WTC11 (cell line): ENCODE results near the gene TGDS. TPM values are rescaled to one million over a fixed set of nuclear protein-coding genes. Genes with fewer than 3 reads are reported as not detected.

ENCODE experiments used
- ATAC-seq: fragments of 200-7000 bp; cut with Tn5 transposase; 2 replicates; pipeline ENCODE4 v1.10.0; 2021; ENCODE audit warnings: mild to moderate bottlenecking, moderate library complexity
- Bru-seq: library from RNA; stranded (reverse); fragments of 400-500 nt; gene quantifications from one replicate; lab custom pipeline; 2021; lab: Mats Ljungman, UMichigan
- CTCF ChIA-PET: fragments of 300-600 bp; sonication (Branson Sonifier 250); formaldehyde crosslinking; loops from one replicate; lab custom pipeline; 2021; ENCODE audit warnings: antibody characterized with exemption; lab: Charles Lee
- POLR2A ChIA-PET: fragments of 350-600 bp; sonication (Branson Sonifier 250); formaldehyde crosslinking; loops from one replicate; lab custom pipeline; 2021; ENCODE audit warnings: antibody characterized with exemption; lab: Charles Lee
- DNase-seq: peaks from one replicate; pipeline ENCODE4 v3.0.0; 2021; ENCODE audit warnings: low spot score
- H3K27ac Mint-ChIP-seq: 2 replicates; pipeline ENCODE4 v1.8.0; 2021; ENCODE audit warnings: mixed read lengths
- H3K27me3 Mint-ChIP-seq: 2 replicates; pipeline ENCODE4 v1.8.0; 2021; ENCODE audit warnings: low read depth, mild to moderate bottlenecking, moderate library complexity, mixed read lengths
- H3K36me3 Mint-ChIP-seq: 2 replicates; pipeline ENCODE4 v1.8.0; 2021; ENCODE audit warnings: mixed read lengths
- H3K4me1 Mint-ChIP-seq: 2 replicates; pipeline ENCODE4 v1.8.0; 2022; ENCODE audit warnings: mixed read lengths
- H3K4me3 Mint-ChIP-seq: 2 replicates; pipeline ENCODE4 v1.8.0; 2021; ENCODE audit warnings: mild to moderate bottlenecking, moderate library complexity, mixed read lengths
- H3K9me3 Mint-ChIP-seq: 2 replicates; pipeline ENCODE4 v1.8.0; 2021; ENCODE audit warnings: mixed read lengths
- ATF1 ChIP-seq: sonication (generic); formaldehyde crosslinking; IDR thresholded peaks from 2 replicates; pipeline ENCODE4 v1.8.1; 2023; ENCODE audit warnings: mild to moderate bottlenecking, moderate library complexity, missing genetic modification reagents
- FOXK1 ChIP-seq: sonication (generic); formaldehyde crosslinking; IDR thresholded peaks from 2 replicates; pipeline ENCODE4 v1.8.0; 2022; ENCODE audit warnings: mild to moderate bottlenecking, moderate library complexity, missing genetic modification reagents
- FOXP1 ChIP-seq: sonication (generic); formaldehyde crosslinking; IDR thresholded peaks from 2 replicates; pipeline ENCODE4 v1.8.0; 2022; ENCODE audit warnings: missing genetic modification reagents, mild to moderate bottlenecking, moderate library complexity, borderline replicate concordance
- HMGA2 ChIP-seq: fragments of 250-450 bp; sonication (Bioruptor Pico); IDR thresholded peaks from 2 replicates; pipeline ENCODE4 v1.4.0; 2021; ENCODE audit warnings: mild to moderate bottlenecking, moderate library complexity
- JAZF1 ChIP-seq: fragments of 250-450 bp; sonication (Bioruptor Pico); IDR thresholded peaks from 2 replicates; pipeline ENCODE4 v1.9.0; 2021; ENCODE audit warnings: moderate library complexity, mild to moderate bottlenecking, inconsistent platforms
- MYBL2 ChIP-seq: sonication (generic); formaldehyde crosslinking; IDR thresholded peaks from 2 replicates; pipeline ENCODE4 v1.8.1; 2023; ENCODE audit warnings: mild to moderate bottlenecking, moderate library complexity, missing genetic modification reagents
- NFATC4 ChIP-seq: fragments of 250-450 bp; sonication (Bioruptor Pico); IDR thresholded peaks from 2 replicates; pipeline ENCODE4 v1.9.0; 2021; ENCODE audit warnings: mild to moderate bottlenecking
- NFE2L1 ChIP-seq: sonication (generic); formaldehyde crosslinking; IDR thresholded peaks from 2 replicates; pipeline ENCODE4 v1.8.1; 2023; ENCODE audit warnings: missing genetic modification reagents
- NR2C2 ChIP-seq: sonication (generic); formaldehyde crosslinking; IDR thresholded peaks from 2 replicates; pipeline ENCODE4 v1.8.0; 2022; ENCODE audit warnings: mild to moderate bottlenecking, missing genetic modification reagents
- RELA ChIP-seq: sonication (generic); formaldehyde crosslinking; IDR thresholded peaks from 2 replicates; pipeline ENCODE4 v1.8.1; 2022; ENCODE audit warnings: missing genetic modification reagents, mild to moderate bottlenecking, borderline replicate concordance
- SP1 ChIP-seq: sonication (generic); formaldehyde crosslinking; conservative IDR thresholded peaks from 2 replicates; pipeline ENCODE4 v1.8.1; 2022; ENCODE audit warnings: missing genetic modification reagents
- TCF7 ChIP-seq: sonication (generic); formaldehyde crosslinking; IDR thresholded peaks from 2 replicates; pipeline ENCODE4 v1.8.0; 2022; ENCODE audit warnings: mild to moderate bottlenecking, low read depth, missing genetic modification reagents, moderate library complexity
- ZBTB21 ChIP-seq: sonication (generic); formaldehyde crosslinking; IDR thresholded peaks from 2 replicates; pipeline ENCODE4 v1.8.1; 2023; ENCODE audit warnings: mild to moderate bottlenecking, missing genetic modification reagents, borderline replicate concordance
- ZNF121 ChIP-seq: sonication (generic); formaldehyde crosslinking; IDR thresholded peaks from 2 replicates; pipeline ENCODE4 v1.8.0; 2023; ENCODE audit warnings: missing genetic modification reagents
- ZNF232 ChIP-seq: sonication (generic); formaldehyde crosslinking; IDR thresholded peaks from 2 replicates; pipeline ENCODE4 v1.8.0; 2022; ENCODE audit warnings: mild to moderate bottlenecking, missing genetic modification reagents
- ZNF317 ChIP-seq: sonication (generic); formaldehyde crosslinking; IDR thresholded peaks from 2 replicates; pipeline ENCODE4 v1.8.1; 2023; ENCODE audit warnings: low read depth, mild to moderate bottlenecking, moderate library complexity, missing genetic modification reagents, borderline replicate concordance
- ZNF416 ChIP-seq: fragments of 250-450 bp; sonication (Bioruptor Pico); IDR thresholded peaks from 2 replicates; pipeline ENCODE4 v1.9.0; 2021; ENCODE audit warnings: mild to moderate bottlenecking, inconsistent platforms
- ZNF423 ChIP-seq: fragments of 250-450 bp; sonication (Bioruptor Pico); IDR thresholded peaks from 2 replicates; pipeline ENCODE4 v2.1.2; 2022; ENCODE audit warnings: mild to moderate bottlenecking, moderate library complexity
- long read RNA-seq, 3 experiments: library from RNA in 1 of 3; library from capped mRNA in 1 of 3; library from polyadenylated mRNA in 1 of 3; unstranded in 2 of 3; stranded (forward) in 1 of 3; transcript quantifications; one replicate each; pipeline ENCODE4 v2.0.0, GENCODE V29; 2021
- total RNA-seq: library from RNA; stranded (reverse); gene quantifications from 3 replicates; pipeline ENCODE4 v1.2.3, GENCODE V29; 2021
- TF ChIP-seq, protein P1 (sequence below): sonication (generic); formaldehyde crosslinking; IDR thresholded peaks from 2 replicates; pipeline ENCODE4 v1.8.0; 2022; ENCODE audit warnings: mild to moderate bottlenecking, missing genetic modification reagents
- TF ChIP-seq, protein P2 (sequence below): sonication (generic); formaldehyde crosslinking; conservative IDR thresholded peaks from 2 replicates; pipeline ENCODE4 v1.8.1; 2022; ENCODE audit warnings: mild to moderate bottlenecking, missing genetic modification reagents
- TF ChIP-seq, protein P3 (sequence below): fragments of 250-450 bp; sonication (Bioruptor Pico); IDR thresholded peaks from 2 replicates; pipeline ENCODE4 v2.1.2; 2022; ENCODE audit warnings: mild to moderate bottlenecking, moderate library complexity
- TF ChIP-seq, protein P4 (sequence below): sonication (generic); formaldehyde crosslinking; IDR thresholded peaks from 2 replicates; pipeline ENCODE4 v1.8.0; 2023; ENCODE audit warnings: missing genetic modification reagents, mild to moderate bottlenecking, borderline replicate concordance
- TF ChIP-seq, protein P5 (sequence below): sonication (generic); formaldehyde crosslinking; IDR thresholded peaks from 2 replicates; pipeline ENCODE4 v1.8.0; 2023; ENCODE audit warnings: mild to moderate bottlenecking, missing genetic modification reagents
- TF ChIP-seq, protein P6 (sequence below): sonication (generic); formaldehyde crosslinking; IDR thresholded peaks from 2 replicates; pipeline ENCODE4 v1.8.1; 2022; ENCODE audit warnings: low read depth, missing genetic modification reagents, borderline replicate concordance

The TGDS gene, protein sequence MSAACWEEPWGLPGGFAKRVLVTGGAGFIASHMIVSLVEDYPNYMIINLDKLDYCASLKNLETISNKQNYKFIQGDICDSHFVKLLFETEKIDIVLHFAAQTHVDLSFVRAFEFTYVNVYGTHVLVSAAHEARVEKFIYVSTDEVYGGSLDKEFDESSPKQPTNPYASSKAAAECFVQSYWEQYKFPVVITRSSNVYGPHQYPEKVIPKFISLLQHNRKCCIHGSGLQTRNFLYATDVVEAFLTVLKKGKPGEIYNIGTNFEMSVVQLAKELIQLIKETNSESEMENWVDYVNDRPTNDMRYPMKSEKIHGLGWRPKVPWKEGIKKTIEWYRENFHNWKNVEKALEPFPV
- total RNA-seq: 12.5 to 15.8 TPM (median 15.2 TPM) in 3 replicates
- Bru-seq, nascent RNA: percentile 91 among the genes with signal in this experiment
- long read RNA-seq, experiment 1, transcript TGDS-201 (12 exons, 1,905 nt): major isoform, 36 of 52 reads
- long read RNA-seq, experiment 1, partial matches to known transcripts: 2 of 52 reads
- long read RNA-seq, experiment 1, other reads (novel, unspliced or antisense): 14 of 52 reads
- long read RNA-seq, experiment 2, transcript TGDS-201 (12 exons, 1,905 nt): major isoform, 18 of 27 reads
- long read RNA-seq, experiment 2, partial matches to known transcripts: 4 of 27 reads
- long read RNA-seq, experiment 2, other reads (novel, unspliced or antisense): 5 of 27 reads
- long read RNA-seq, experiment 3, transcript TGDS-201 (12 exons, 1,905 nt): major isoform, 48 of 74 reads
- long read RNA-seq, experiment 3, partial matches to known transcripts: 0 of 74 reads
- long read RNA-seq, experiment 3, other reads (novel, unspliced or antisense): 26 of 74 reads

DNA sequence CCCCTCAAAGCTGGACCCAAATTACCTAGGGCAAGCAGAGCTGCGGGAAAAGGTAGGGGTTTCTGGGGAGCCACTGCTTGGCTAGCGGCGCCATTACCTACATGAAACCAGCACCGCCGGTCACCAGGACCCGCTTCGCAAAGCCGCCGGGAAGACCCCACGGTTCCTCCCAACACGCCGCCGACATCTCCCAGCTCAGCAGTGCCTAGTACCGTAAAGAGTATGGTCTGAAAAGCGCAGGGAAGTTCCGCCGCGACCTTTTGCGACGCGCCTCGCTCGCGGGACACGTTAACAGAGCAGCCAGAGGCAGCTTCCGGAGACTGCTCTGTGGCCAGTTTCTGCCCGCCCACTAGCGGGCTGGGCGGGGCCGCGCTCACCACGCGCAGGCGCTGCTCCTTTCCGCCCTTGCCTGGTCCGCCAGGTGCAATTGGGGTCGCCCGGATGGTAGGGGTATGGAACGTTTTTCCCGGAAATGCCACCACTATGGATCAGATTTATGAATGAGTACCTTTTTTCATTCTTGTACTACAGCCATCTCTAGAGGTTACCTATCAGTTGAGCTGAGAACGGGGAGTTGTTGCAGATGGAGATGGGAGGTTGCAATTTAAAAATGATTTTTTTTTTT is at the start of gene TGDS:
Gene TGDS, minus strand, starts transcription at position 203 of the 625 bp plus-strand sequence. Its CDS starts 16 bp downstream, at position 187.
- H3K4me1 Mint-ChIP-seq: peaks cover 18% of the 10 kb centered on the region
- peaks cover 6% of the 10 kb centered on the region for H3K9me3 Mint-ChIP-seq
- DNase-seq (peak; percentile 94), ATAC-seq (peak; percentile 98)
- H3K36me3 Mint-ChIP-seq: peaks cover 17% of the 10 kb centered on the region
- ChIA-PET POLR2A (interaction anchor here (1.9 kb wide), 1 partner anchor 47 kb away, joined by 11 read pairs; no protein-coding TSS in a partner anchor), CTCF (interaction anchor here (0.6 to 1.9 kb wide), 9 partner anchors 21 to 372 kb away, joined by 3 to 13 read pairs (median 4); no protein-coding TSS in a partner anchor)
- peak within 1 kb of the TSS; percentile 94 for H3K4me3 Mint-ChIP-seq
- peak within 1 kb of the TSS; percentile 95 for H3K27ac Mint-ChIP-seq
- peaks cover 19% of the 10 kb centered on the region for H3K27me3 Mint-ChIP-seq
- TF ChIP-seq JAZF1: no peak
- TF ChIP-seq, protein P1, sequence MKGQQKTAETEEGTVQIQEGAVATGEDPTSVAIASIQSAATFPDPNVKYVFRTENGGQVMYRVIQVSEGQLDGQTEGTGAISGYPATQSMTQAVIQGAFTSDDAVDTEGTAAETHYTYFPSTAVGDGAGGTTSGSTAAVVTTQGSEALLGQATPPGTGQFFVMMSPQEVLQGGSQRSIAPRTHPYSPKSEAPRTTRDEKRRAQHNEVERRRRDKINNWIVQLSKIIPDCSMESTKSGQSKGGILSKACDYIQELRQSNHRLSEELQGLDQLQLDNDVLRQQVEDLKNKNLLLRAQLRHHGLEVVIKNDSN (CRISPR knock-in tag): no peak
- TF ChIP-seq, protein P2, sequence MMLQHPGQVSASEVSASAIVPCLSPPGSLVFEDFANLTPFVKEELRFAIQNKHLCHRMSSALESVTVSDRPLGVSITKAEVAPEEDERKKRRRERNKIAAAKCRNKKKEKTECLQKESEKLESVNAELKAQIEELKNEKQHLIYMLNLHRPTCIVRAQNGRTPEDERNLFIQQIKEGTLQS (CRISPR knock-in tag): no peak
- TF ChIP-seq ZBTB21 (CRISPR knock-in tag): peak; percentile 82; the same call in 1 of the 2 replicates
- no peak for TF ChIP-seq NFATC4 (CRISPR knock-in tag)
- no peak for TF ChIP-seq ATF1 (CRISPR knock-in tag)
- no peak for TF ChIP-seq ZNF416 (CRISPR knock-in tag)
- TF ChIP-seq ZNF317 (CRISPR knock-in tag): no peak
- peak; percentile 77; the same call in 1 of the 2 replicates for TF ChIP-seq MYBL2
- no peak for TF ChIP-seq ZNF423 (CRISPR knock-in tag)
- TF ChIP-seq TCF7: no peak
- TF ChIP-seq ZNF232 (CRISPR knock-in tag): peak; percentile 50; the same call in 1 of the 2 replicates
- peak; percentile 40; the same call in 1 of the 2 replicates for TF ChIP-seq FOXP1 (CRISPR knock-in tag)
- no peak for TF ChIP-seq HMGA2
- TF ChIP-seq, protein P3, sequence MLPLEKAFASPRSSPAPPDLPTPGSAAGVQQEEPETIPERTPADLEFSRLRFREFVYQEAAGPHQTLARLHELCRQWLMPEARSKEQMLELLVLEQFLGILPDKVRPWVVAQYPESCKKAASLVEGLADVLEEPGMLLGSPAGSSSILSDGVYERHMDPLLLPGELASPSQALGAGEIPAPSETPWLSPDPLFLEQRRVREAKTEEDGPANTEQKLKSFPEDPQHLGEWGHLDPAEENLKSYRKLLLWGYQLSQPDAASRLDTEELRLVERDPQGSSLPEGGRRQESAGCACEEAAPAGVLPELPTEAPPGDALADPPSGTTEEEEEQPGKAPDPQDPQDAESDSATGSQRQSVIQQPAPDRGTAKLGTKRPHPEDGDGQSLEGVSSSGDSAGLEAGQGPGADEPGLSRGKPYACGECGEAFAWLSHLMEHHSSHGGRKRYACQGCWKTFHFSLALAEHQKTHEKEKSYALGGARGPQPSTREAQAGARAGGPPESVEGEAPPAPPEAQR (CRISPR knock-in tag): no peak
- TF ChIP-seq, protein P4, sequence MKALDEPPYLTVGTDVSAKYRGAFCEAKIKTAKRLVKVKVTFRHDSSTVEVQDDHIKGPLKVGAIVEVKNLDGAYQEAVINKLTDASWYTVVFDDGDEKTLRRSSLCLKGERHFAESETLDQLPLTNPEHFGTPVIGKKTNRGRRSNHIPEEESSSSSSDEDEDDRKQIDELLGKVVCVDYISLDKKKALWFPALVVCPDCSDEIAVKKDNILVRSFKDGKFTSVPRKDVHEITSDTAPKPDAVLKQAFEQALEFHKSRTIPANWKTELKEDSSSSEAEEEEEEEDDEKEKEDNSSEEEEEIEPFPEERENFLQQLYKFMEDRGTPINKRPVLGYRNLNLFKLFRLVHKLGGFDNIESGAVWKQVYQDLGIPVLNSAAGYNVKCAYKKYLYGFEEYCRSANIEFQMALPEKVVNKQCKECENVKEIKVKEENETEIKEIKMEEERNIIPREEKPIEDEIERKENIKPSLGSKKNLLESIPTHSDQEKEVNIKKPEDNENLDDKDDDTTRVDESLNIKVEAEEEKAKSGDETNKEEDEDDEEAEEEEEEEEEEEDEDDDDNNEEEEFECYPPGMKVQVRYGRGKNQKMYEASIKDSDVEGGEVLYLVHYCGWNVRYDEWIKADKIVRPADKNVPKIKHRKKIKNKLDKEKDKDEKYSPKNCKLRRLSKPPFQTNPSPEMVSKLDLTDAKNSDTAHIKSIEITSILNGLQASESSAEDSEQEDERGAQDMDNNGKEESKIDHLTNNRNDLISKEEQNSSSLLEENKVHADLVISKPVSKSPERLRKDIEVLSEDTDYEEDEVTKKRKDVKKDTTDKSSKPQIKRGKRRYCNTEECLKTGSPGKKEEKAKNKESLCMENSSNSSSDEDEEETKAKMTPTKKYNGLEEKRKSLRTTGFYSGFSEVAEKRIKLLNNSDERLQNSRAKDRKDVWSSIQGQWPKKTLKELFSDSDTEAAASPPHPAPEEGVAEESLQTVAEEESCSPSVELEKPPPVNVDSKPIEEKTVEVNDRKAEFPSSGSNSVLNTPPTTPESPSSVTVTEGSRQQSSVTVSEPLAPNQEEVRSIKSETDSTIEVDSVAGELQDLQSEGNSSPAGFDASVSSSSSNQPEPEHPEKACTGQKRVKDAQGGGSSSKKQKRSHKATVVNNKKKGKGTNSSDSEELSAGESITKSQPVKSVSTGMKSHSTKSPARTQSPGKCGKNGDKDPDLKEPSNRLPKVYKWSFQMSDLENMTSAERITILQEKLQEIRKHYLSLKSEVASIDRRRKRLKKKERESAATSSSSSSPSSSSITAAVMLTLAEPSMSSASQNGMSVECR (CRISPR knock-in tag): peak; percentile 46; the same call in 1 of the 2 replicates
- 0 out of 2 replicates have a peak, but pooled peaks have one; percentile 37 for TF ChIP-seq FOXK1 (CRISPR knock-in tag)
- TF ChIP-seq SP1: peak; percentile 89
- no peak for TF ChIP-seq NR2C2 (CRISPR knock-in tag)
- TF ChIP-seq NFE2L1: peak; percentile 64; the same call in 1 of the 2 replicates
- TF ChIP-seq ZNF121 (CRISPR knock-in tag): peak; percentile 98
- TF ChIP-seq, protein P5, sequence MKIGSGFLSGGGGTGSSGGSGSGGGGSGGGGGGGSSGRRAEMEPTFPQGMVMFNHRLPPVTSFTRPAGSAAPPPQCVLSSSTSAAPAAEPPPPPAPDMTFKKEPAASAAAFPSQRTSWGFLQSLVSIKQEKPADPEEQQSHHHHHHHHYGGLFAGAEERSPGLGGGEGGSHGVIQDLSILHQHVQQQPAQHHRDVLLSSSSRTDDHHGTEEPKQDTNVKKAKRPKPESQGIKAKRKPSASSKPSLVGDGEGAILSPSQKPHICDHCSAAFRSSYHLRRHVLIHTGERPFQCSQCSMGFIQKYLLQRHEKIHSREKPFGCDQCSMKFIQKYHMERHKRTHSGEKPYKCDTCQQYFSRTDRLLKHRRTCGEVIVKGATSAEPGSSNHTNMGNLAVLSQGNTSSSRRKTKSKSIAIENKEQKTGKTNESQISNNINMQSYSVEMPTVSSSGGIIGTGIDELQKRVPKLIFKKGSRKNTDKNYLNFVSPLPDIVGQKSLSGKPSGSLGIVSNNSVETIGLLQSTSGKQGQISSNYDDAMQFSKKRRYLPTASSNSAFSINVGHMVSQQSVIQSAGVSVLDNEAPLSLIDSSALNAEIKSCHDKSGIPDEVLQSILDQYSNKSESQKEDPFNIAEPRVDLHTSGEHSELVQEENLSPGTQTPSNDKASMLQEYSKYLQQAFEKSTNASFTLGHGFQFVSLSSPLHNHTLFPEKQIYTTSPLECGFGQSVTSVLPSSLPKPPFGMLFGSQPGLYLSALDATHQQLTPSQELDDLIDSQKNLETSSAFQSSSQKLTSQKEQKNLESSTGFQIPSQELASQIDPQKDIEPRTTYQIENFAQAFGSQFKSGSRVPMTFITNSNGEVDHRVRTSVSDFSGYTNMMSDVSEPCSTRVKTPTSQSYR (CRISPR knock-in tag): no peak
- TF ChIP-seq RELA (CRISPR knock-in tag): no peak
- TF ChIP-seq, protein P6, sequence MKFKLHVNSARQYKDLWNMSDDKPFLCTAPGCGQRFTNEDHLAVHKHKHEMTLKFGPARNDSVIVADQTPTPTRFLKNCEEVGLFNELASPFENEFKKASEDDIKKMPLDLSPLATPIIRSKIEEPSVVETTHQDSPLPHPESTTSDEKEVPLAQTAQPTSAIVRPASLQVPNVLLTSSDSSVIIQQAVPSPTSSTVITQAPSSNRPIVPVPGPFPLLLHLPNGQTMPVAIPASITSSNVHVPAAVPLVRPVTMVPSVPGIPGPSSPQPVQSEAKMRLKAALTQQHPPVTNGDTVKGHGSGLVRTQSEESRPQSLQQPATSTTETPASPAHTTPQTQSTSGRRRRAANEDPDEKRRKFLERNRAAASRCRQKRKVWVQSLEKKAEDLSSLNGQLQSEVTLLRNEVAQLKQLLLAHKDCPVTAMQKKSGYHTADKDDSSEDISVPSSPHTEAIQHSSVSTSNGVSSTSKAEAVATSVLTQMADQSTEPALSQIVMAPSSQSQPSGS (CRISPR knock-in tag): no peak
